ENCODE results near the gene FOXN1.

DNA sequence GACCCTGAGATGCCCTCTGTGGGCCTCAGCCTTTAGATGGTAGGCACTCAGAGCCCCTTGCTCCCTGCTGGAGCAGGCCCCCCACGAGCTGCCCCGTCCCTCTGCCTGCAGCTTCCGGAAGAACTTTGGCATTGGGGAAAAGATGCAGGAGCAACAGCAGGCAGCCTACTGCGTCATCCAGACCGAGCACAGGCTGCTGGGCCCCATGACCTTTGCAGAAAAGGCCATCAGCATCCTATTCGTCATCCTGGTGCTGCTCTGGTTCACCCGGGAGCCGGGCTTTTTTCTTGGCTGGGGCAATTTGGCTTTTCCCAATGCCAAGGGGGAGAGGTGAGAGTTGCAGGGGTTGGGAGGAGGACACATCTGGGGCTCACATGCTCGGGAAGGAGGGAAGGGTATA is 12.7 kb upstream of the FOXN1 start:
- TF ChIP-seq, protein P1, sequence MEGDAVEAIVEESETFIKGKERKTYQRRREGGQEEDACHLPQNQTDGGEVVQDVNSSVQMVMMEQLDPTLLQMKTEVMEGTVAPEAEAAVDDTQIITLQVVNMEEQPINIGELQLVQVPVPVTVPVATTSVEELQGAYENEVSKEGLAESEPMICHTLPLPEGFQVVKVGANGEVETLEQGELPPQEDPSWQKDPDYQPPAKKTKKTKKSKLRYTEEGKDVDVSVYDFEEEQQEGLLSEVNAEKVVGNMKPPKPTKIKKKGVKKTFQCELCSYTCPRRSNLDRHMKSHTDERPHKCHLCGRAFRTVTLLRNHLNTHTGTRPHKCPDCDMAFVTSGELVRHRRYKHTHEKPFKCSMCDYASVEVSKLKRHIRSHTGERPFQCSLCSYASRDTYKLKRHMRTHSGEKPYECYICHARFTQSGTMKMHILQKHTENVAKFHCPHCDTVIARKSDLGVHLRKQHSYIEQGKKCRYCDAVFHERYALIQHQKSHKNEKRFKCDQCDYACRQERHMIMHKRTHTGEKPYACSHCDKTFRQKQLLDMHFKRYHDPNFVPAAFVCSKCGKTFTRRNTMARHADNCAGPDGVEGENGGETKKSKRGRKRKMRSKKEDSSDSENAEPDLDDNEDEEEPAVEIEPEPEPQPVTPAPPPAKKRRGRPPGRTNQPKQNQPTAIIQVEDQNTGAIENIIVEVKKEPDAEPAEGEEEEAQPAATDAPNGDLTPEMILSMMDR (conservative IDR thresholded peaks at IDR 0.05; ENCODE audit: low read depth, low read length) = no peak
- TF ChIP-seq EZH2 (IDR thresholded peaks at IDR 0.05; ENCODE audit: low read length, unreplicated experiment) = no peak

All from PC-3 (cell line).